CD4-positive, alpha-beta T cell treated with Interleukin-10 for 1 hour (primary cell): ENCODE results near the gene RNFT2.

ENCODE experiments used
- DNase-seq: peaks from one replicate; pipeline ENCODE4 v3.0.0-alpha.2; 2020

RNFT2 gene

GRCh38 chr12:116838365-116838764 lies 100.2 kb downstream of the RNFT2 start:
- no peak for DNase-seq

- DNase-seq = no peak
These were observed 101.2 kb downstream of the RNFT2 start for GRCh38 chr12:116839287-116839830.

DNA sequence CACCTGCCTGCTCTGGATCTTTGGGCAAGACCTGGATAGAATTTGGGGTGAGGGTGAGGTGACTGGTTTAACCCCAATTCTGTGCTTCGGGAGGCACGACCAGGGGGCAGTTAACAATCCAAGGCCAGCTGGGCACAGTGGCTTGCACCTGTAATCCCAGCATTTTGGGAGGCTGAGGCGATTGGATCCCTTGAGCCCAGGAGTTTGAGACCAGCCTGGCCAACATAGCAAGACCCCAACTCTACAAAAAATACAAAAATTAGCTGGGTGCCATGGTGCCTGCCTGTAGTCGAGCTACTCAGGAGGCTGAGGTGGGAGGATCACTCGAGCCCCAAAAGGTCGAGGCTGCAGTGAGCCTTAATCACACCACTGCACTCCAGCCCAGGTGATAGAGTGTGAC lies 105.0 kb downstream of the RNFT2 start:
- no peak for DNase-seq

- no peak for DNase-seq
These were observed 111.1 kb downstream of the RNFT2 start for GRCh38 chr12:116849216-116849615.

- no peak for DNase-seq
These were observed 114.2 kb downstream of the RNFT2 start for GRCh38 chr12:116852303-116852702.

DNA sequence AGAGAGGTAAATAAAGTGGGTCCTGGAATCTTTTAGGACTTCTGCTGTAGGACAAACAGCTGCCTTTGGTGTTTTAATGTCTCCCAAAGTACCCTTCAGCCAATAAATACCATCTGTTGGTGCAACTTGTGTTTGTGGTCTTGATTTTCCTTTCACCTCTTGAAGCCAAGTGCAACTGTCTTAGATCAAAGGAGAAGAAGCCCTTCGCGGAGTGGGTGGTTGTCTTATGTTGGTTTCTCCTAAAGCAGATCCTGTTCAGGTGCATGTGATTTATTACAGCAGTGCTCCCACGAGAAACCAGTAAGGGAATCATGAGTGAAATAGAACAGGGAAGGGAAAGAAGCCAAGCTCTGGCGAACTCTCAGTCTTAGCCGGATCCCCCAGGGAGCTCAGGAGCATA lies 115.4 kb downstream of the RNFT2 start:
- no peak for DNase-seq

- DNase-seq = no peak
These were observed 117.8 kb downstream of the RNFT2 start for GRCh38 chr12:116855744-116856470.

DNA sequence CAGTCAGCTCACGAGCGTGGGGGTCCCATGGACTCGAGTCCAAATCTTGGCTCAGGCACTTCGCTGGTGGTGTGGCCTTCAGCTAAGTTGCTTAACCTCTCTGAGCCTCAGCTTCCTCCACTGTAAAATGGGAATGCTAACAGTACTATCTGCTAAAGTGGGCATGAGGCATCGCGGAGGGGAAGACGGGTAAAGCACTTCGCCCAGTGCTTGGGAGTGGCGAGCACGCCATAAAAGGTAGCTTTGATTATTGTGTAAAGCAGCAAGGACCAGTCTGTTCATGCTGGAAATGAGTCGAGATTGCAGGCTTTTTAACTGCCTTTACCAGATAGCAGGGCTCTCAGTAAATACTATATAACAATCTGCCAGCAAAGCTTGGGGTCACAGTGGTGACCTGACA lies 118.6 kb downstream of the RNFT2 start:
- no peak for DNase-seq

GRCh38 chr12:116859079-116859478 lies 121.0 kb downstream of the RNFT2 start:
- DNase-seq = no peak

DNA sequence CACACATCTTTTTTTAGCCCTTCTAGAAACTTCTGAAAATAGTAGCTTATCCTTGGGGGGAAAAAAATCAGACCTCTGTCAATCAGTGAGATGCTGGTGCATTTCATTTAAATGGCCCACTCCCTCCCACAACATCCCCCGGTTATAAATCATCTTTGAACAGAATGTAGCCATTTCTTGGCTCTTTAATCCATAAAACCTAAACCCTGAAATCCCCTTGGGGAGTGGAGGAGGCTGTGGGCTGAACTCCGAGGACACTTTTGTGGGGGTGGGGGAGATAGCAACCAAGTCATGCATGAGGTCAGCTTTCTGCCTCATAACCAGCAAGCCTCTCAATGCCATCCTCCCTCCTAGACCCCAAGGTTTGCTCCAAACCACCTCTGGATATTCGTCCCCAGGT lies 122.1 kb downstream of the RNFT2 start:
- no peak for DNase-seq

- no peak for DNase-seq
These were observed 123.2 kb downstream of the RNFT2 start for GRCh38 chr12:116861320-116861719.

DNA sequence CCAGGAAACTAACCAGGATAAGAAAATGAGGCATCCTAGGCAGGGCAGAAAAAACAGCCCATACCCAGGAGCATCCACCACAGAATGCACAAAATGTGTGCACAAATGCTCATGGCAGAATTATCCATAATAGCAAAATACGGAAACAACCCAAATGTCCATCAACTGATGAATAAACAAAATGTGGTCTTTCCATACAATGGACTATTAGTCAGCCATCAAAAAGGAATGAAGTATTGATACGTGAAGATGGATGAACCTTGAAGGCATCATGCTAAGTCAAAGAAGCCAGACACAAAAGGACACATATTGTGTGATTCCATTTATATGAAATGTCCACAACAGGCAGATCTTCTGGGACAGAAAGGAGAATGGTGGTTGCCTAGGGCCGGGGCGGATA lies 124.1 kb downstream of the RNFT2 start:
- DNase-seq = no peak

DNA sequence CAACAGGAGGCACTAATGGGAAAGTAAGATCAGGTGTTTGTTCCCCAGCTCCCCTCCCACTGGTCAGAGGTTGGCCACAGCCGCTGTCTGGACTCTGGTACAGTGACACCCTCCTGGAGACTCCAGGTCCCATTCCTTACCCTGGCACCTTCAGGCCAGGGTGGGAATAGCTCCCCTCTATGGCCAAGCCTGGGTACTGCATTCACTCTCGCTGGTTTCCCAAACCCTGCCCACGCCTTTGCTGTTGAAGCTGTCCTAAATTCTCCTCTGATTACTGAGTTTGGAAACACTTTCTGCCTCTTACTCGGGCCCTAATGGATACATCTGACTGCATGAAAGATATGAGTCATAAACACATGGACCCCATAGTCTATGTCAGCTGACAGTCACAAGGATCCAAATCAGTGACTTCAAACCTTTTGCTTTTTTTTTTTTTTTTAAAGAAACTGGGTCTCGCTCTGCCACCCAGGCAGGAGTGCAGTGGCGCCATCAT lies 125.2 kb downstream of the RNFT2 start:
- DNase-seq = no peak

- no peak for DNase-seq
These were observed 126.5 kb downstream of the RNFT2 start for GRCh38 chr12:116864371-116865160.

DNA sequence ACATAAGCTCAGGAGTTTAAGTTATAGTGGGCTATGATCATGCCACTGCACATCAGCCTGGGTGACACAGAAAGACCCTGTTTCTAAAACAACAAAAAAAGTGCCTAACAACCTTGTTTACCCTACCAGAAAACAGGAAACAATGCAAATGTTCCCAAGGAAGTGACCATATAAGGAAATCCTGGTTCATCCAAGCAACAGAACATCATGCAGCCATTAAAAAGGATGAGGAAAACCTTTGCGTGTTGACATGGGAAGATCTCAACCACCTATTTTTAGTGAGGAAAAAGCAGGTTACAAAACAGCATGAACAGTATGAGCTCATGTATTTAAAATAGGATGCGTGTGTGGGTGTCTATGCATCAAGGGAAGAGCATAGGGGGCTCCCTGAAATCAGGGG lies 129.4 kb downstream of the RNFT2 start:
- no peak for DNase-seq

DNA sequence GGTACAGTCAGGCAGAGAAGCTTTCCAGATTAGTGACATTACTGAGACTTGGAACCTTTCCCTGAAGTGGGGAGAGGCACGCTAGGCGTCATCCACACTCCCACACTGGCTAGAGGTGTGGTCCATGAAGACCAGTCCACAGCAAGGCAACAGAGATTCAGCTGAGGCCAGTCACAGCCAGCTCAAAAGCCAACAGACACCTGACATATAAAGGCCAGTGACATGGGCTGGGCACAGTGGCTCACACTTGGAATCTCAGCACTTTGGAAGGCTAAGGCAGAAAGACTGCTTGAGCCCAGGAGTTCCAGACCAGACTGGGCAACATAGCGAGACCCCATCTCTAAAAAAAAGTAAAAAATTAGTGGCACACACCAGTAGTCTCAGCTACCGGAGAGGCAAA lies 132.2 kb downstream of the RNFT2 start:
- DNase-seq = no peak

DNA sequence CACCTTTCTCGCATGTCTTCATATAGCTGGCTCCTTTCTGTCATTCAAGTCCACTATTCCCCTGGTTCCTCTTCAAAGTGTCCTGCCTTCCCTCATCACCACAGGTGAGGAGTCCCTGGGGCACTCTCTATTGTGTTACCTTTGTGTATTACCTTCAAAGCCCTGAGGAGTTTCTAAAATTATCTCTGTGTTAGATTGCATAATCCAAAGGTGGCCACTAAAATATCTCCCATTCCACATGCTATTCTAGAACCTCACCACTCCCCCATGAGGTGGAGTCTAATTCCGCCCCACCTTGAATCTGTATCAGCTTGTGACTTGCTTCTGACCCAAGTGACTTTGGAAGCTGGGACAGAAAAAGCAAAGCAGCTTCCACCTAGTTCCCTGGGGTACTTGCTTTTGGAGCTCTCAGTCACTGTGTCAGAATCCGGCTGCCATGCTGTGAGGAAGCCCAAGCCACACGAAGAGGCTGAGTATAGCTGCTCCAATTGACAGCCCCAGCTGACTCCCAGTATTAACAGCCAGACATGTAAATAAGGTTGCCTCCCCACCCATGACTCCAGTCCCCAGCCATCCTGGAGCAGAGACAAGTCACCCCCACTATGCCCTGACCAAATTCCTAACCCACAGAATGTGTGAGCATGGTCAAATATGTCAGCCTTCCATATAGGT lies 136.3 kb downstream of the RNFT2 start:
- no peak for DNase-seq

DNA sequence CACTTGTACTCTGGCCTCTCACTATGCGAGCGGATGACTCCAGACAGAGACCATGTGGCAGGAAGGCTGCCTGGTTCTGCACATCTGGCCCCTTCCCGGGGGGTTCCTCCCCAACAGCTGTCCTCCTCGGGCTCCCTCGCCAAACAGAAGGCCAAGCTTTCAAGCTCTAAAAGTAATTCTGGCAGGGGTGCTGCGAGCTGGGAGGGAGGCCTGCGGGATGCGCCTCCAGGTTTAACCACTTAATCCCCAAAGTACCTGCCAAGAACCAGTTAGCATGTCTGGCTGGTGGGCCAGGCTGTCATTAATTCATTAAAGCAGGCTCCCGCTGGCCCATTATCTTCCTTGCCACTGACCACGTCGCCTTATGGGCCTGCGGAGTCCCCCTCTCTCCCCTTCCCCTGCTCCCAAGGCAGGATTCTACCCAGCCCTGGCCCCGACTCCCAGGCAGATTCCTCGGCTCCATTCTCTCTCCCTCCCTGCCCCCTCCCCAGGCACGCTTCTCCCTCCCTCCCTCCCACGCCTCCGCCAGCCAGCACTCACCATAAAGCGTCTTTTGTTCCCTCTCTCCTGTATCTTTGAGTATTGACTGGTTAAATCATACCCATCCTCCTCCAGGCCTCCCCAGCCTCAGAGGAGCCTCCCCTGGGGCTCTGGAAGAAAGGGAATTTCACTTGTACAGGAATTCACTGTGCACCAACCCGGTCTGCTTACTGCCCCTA lies 138.2 kb downstream of the RNFT2 start:
- no peak for DNase-seq

GRCh38 chr12:116878567-116879508 lies 140.7 kb downstream of the RNFT2 start:
- DNase-seq = no peak

DNA sequence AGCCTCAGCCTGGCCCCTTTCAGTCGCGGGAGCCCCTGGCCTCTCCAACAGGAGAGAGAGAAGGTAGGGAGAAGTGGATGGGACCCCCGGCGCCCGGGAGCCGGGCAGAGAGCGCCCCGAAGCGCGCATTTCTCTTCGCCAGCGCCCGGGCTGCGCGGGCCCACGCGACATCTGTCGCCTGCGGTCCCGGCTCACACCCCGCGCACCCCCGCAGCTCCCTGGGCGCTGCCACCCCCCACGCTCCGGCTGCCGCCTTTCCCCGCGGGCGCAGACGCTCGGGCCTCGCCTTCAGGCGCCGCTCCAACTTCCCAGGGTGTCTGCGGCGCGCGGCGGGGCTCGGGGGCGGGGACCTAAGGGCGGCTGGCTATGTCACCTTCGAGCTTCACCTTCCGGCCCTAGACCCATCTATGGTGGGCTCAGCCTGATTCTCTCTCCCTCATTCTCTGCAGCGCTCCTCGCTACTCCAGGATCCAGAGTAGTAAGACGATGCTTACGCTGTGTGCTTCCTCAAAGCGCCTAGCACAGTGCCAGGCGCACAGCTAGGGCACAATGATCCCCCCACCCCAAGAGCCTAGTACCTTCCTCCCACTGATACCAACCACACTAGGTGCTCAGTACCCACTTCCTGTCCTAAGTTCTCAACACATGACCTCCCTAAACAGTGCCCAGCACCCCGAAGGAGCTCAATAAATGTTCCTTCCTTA lies 141.5 kb downstream of the RNFT2 start:
- no peak for DNase-seq
